GM12878 (cell line): ENCODE measurements around the gene HAVCR1. TPM values are rescaled to one million over a fixed set of nuclear protein-coding genes. Genes with fewer than 3 reads are reported as not detected.

ENCODE experiments used
- ATAC-seq: fragments of 200-7000 bp; cut with Tn5 transposase; 3 replicates; pipeline ENCODE4 v1.9.1; 2020; ENCODE audit warnings: mild to moderate bottlenecking, moderate library complexity
- BruUV-seq: library from RNA; stranded (reverse); fragments of 400-500 nt; replicated peaks from 2 replicates; lab custom pipeline; 2021; lab: Mats Ljungman, UMichigan
- CTCF ChIA-PET: fragments of 300-600 bp; sonication (Branson Sonifier 250); formaldehyde crosslinking; extraction: SDS; loops from one replicate; lab custom pipeline; 2021; ENCODE audit warnings: inconsistent platforms; lab: Yijun Ruan, JAX
- POLR2A ChIA-PET: fragments of 350-600 bp; formaldehyde crosslinking; extraction: SDS; loops from one replicate; lab custom pipeline; 2021; ENCODE audit warnings: inconsistent platforms; lab: Charles Lee
- RAD21 ChIA-PET: fragments of 300-600 bp; sonication (Branson Sonifier 250); formaldehyde crosslinking; loops from one replicate; lab custom pipeline; 2023; ENCODE audit warnings: antibody characterized with exemption; ENCODE audit not compliant: unreplicated experiment; lab: Charles Lee
- SMC1A ChIA-PET: fragments of 300-600 bp; sonication (Branson Sonifier 250); formaldehyde crosslinking; loops from one replicate; lab custom pipeline; 2023; ENCODE audit not compliant: unreplicated experiment, uncharacterized antibody; lab: Charles Lee
- DNase-seq: peaks from one replicate; pipeline ENCODE4 v3.0.0-alpha.2; 2011; ENCODE audit warnings: low read depth, low spot score
- FAIRE-seq: peaks from 3 replicates; lab custom pipeline; 2011; peaks lifted over from hg19 to GRCh38; lab: Jason Lieb, UNC
- H2AFZ ChIP-seq: 2 replicates; pipeline ENCODE4 v1.6.0; 2011; ENCODE audit warnings: low read depth, low read length, control low read depth; ENCODE audit not compliant: control insufficient read depth
- H3K27ac ChIP-seq: 2 replicates; pipeline ENCODE4 v1.5.1; 2011; ENCODE audit warnings: control low read depth; ENCODE audit not compliant: control insufficient read depth, insufficient read depth
- H3K27me3 ChIP-seq, 2 experiments: replicated peaks in 1 of 2; 2 replicates each; pipeline versions ENCODE4 v1.6.0 to v1.6.1; 2011; ENCODE audit warnings: low read length in 1 of 2; ENCODE audit not compliant: control insufficient read depth in 2 of 2, insufficient read depth in 2 of 2
- H3K36me3 ChIP-seq, 2 experiments: 2 replicates each; pipeline ENCODE4 v1.5.1; 2011; ENCODE audit warnings: low read length in 1 of 2; ENCODE audit not compliant: control insufficient read depth in 2 of 2, insufficient read depth in 2 of 2
- H3K4me1 ChIP-seq: 2 replicates; pipeline ENCODE4 v1.6.1; 2011; ENCODE audit warnings: mild to moderate bottlenecking, low read length, moderate library complexity, mixed read lengths; ENCODE audit not compliant: control insufficient read depth, insufficient read depth
- H3K4me2 ChIP-seq: 2 replicates; pipeline ENCODE4 v1.6.0; 2011; ENCODE audit warnings: control low read depth; ENCODE audit not compliant: control insufficient read depth, insufficient read depth
- H3K4me3 ChIP-seq: fragments of 200-600 bp; sonication (generic); 2 replicates; pipeline ENCODE4 v1.5.1; 2016
- H3K79me2 ChIP-seq: 2 replicates; pipeline ENCODE4 v1.6.0; 2011; ENCODE audit warnings: low read length; ENCODE audit not compliant: control insufficient read depth, insufficient read depth
- H3K9ac ChIP-seq: 2 replicates; pipeline ENCODE4 v1.8.0; 2011; ENCODE audit warnings: low read length, control low read depth, mixed read lengths; ENCODE audit not compliant: control insufficient read depth, insufficient read depth
- H3K9me3 ChIP-seq: replicated peaks from 3 replicates; pipeline ENCODE4 v1.5.1; 2011; ENCODE audit warnings: mild to moderate bottlenecking, low read length; ENCODE audit not compliant: control insufficient read depth, insufficient read depth
- H4K20me1 ChIP-seq: 2 replicates; pipeline ENCODE4 v1.6.0; 2011; ENCODE audit not compliant: control insufficient read depth, insufficient read depth
- BHLHE40 ChIP-seq, 2 experiments: fragments of 450-650 bp in 1 of 2; IDR thresholded peaks; 2 replicates each; pipeline ENCODE4 v1.6.1; 2011 to 2017; ENCODE audit warnings: low read depth in 2 of 2, borderline replicate concordance in 1 of 2, improper control_type of control experiment in 1 of 2, low read length in 1 of 2, mild to moderate bottlenecking in 1 of 2
- CEBPB ChIP-seq, 2 experiments: fragments of 150-350 bp in 1 of 2; IDR thresholded peaks; 2 replicates each; pipeline ENCODE4 v1.6.1; 2012 to 2014; ENCODE audit warnings: low read depth in 2 of 2, low read length in 2 of 2, borderline replicate concordance in 1 of 2, inconsistent platforms in 1 of 2
- CHD4 ChIP-seq: fragments of 200-600 bp; sonication (generic); IDR thresholded peaks from 2 replicates; pipeline ENCODE4 v1.6.1; 2016; ENCODE audit warnings: mild to moderate bottlenecking
- CREM ChIP-seq: IDR thresholded peaks from 2 replicates; pipeline ENCODE4 v1.6.1; 2014; ENCODE audit warnings: antibody characterized with exemption, low read depth
- KDM1A ChIP-seq: fragments of 200-600 bp; sonication (generic); IDR thresholded peaks from 2 replicates; pipeline ENCODE4 v1.6.1; 2016; ENCODE audit warnings: borderline replicate concordance
- PAX5 ChIP-seq: IDR thresholded peaks from 2 replicates; pipeline ENCODE4 v1.6.1; 2011; ENCODE audit warnings: low read depth, low read length, borderline replicate concordance
- RAD51 ChIP-seq: fragments of 450-650 bp; IDR thresholded peaks from 2 replicates; pipeline ENCODE4 v1.6.1; 2016; ENCODE audit warnings: moderate library complexity, mild to moderate bottlenecking, inconsistent platforms
- RCOR1 ChIP-seq: conservative IDR thresholded peaks from 2 replicates; pipeline ENCODE4 v1.6.1; 2012; ENCODE audit warnings: low read depth, low read length, improper control_type of control experiment
- RFX5 ChIP-seq: IDR thresholded peaks from 2 replicates; pipeline ENCODE4 v1.6.1; 2011; ENCODE audit warnings: low read depth, low read length, improper control_type of control experiment
- SP1 ChIP-seq: IDR thresholded peaks from one replicate; pipeline ENCODE4 v1.6.1; 2011; ENCODE audit warnings: low read depth, low read length
- SREBF2 ChIP-seq: IDR thresholded peaks from 2 replicates; pipeline ENCODE4 v1.6.1; 2012; ENCODE audit warnings: mild to moderate bottlenecking, low read length
- SUZ12 ChIP-seq: fragments of 200-600 bp; sonication (generic); IDR thresholded peaks from one replicate; pipeline ENCODE4 v1.6.1; 2018; ENCODE audit warnings: antibody characterized with exemption, mild to moderate bottlenecking; ENCODE audit not compliant: unreplicated experiment
- ZNF592 ChIP-seq: fragments of 450-650 bp; IDR thresholded peaks from 2 replicates; pipeline ENCODE4 v1.6.1; 2017; ENCODE audit warnings: mild to moderate bottlenecking, moderate library complexity
- ZNF622 ChIP-seq: fragments of 450-650 bp; IDR thresholded peaks from 2 replicates; pipeline ENCODE4 v1.6.1; 2017; ENCODE audit warnings: mild to moderate bottlenecking, inconsistent platforms
- WGBS: methylation state at CpG from one replicate; pipeline ENCODE4 v1.1.6; 2016; ENCODE audit warnings: low lambda C conversion rate; ENCODE audit not compliant: insufficient replicate concordance, insufficient coverage; ENCODE audit errors: missing lambda C conversion rate; 5-methylcytosine and 5-hydroxymethylcytosine counted together
- in situ Hi-C: fragments of 300-500 bp; cut with MboI; formaldehyde crosslinking; loops from 9 replicates; pipeline ENCODE4 v1.14.3; 2018; ENCODE audit warnings: mixed read lengths
- intact Hi-C: fragments of 100-400 bp; cut with micrococcal nuclease; formaldehyde crosslinking; loops from one replicate; pipeline ENCODE4 v1.14.2; 2022; ENCODE audit not compliant: unreplicated experiment
- polyA plus RNA-seq, 11 experiments: library from polyadenylated mRNA; depleted of rRNA in 4 of 11; unstranded in 6 of 11; stranded (reverse) in 5 of 11; fragments of >200 nt; fragmentation: Nextera tagmentation in 4 of 11; fragmentation: Illumina TruSeq in 1 of 11; extraction: Ambion mirVana in 4 of 11; extraction: Trizol in 1 of 11; gene quantifications; 1 replicate in 1 of 11; 2 replicates in 10 of 11; pipeline versions ENCODE4 v1.2.1 to v1.2.3, GENCODE V29; 2011 to 2016; ENCODE audit warnings: inconsistent platforms in 2 of 11, missing spikeins in 2 of 11, low read depth in 1 of 11
- total RNA-seq, 4 experiments: library from RNA; depleted of rRNA in 3 of 4; stranded (reverse); fragments of >200 nt in 3 of 4; fragmentation: Illumina TruSeq in 1 of 4; extraction: Trizol in 1 of 4; gene quantifications; 2 replicates each; pipeline versions ENCODE4 v1.2.1 to v1.2.3, GENCODE V29; 2013 to 2021
- TF ChIP-seq, protein P1 (sequence below): fragments of 450-650 bp; IDR thresholded peaks from 2 replicates; pipeline ENCODE4 v1.6.1; 2016; ENCODE audit warnings: mild to moderate bottlenecking

Gene HAVCR1
- total and polyA plus RNA-seq, 10 of the 15 experiments (the other 5 are each of a cell fraction or from before 2014, with no cell fraction given), result 0.08 to 0.45 TPM; not detected in 8

DNA sequence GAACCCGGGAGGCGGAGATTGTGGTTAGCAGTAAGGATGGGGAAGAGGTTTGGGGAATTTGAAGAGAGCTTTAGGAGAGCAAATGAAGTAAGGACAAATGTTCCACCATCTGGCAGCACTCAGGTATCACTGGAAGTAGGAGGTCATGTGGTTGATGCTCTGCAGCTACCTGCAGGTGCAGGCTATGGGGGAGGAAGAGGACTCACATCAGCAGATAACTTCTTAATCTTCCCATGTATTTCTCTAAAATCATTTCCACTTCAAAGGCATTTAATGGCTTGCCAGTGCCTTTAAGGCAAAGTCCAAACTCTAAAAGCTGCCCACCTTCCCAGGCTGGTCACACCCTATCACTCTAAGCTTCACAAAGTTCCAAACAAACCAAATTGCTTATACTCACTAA, 8.1 kb upstream of the HAVCR1 start:
- no TSS peak for BruUV-seq
- H3K9ac ChIP-seq, result no peak overlapping the region
- FAIRE-seq, result no peak
- no peak for DNase-seq
- SMC1A ChIA-PET, result interaction anchor here (0.9 kb wide), 1 partner anchor 36 kb away, joined by 3 read pairs; no protein-coding TSS in a partner anchor
- RAD21 ChIA-PET, result no interaction called here
- H4K20me1 ChIP-seq, result no peaks in the 10 kb centered on the region
- no peaks in the 10 kb centered on the region for H3K36me3 ChIP-seq
- POLR2A ChIA-PET, result no interaction called here
- H3K4me3 ChIP-seq, result no peak overlapping the region
- in situ Hi-C loops (no loop called here), intact Hi-C loops (no loop called here)
- H3K9me3 ChIP-seq, result no peaks in the 10 kb centered on the region
- CTCF ChIA-PET, result interaction anchor here (1.1 kb wide), 1 partner anchor 124 kb away, joined by 3 read pairs; no protein-coding TSS in a partner anchor
- TF ChIP-seq PAX5, result no peak
- TF ChIP-seq, protein P1, sequence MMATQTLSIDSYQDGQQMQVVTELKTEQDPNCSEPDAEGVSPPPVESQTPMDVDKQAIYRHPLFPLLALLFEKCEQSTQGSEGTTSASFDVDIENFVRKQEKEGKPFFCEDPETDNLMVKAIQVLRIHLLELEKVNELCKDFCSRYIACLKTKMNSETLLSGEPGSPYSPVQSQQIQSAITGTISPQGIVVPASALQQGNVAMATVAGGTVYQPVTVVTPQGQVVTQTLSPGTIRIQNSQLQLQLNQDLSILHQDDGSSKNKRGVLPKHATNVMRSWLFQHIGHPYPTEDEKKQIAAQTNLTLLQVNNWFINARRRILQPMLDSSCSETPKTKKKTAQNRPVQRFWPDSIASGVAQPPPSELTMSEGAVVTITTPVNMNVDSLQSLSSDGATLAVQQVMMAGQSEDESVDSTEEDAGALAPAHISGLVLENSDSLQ, result no peak
- no peak for TF ChIP-seq SREBF2
- TF ChIP-seq KDM1A, result no peak
- no peak for TF ChIP-seq CREM
- no peak for TF ChIP-seq ZNF622
- no peak for TF ChIP-seq RAD51
- no peaks in the 10 kb centered on the region for H3K79me2 ChIP-seq
- 36% methylated on average over 2 of the region's 2 CpGs for WGBS
- no peak for ATAC-seq
- no peaks in the 10 kb centered on the region for H3K27me3 ChIP-seq
- H2AFZ ChIP-seq, result no peak overlapping the region
- no peaks in the 10 kb centered on the region for H3K4me1 ChIP-seq
- no peak overlapping the region for H3K27ac ChIP-seq
- H3K4me2 ChIP-seq, result no peak overlapping the region

DNA sequence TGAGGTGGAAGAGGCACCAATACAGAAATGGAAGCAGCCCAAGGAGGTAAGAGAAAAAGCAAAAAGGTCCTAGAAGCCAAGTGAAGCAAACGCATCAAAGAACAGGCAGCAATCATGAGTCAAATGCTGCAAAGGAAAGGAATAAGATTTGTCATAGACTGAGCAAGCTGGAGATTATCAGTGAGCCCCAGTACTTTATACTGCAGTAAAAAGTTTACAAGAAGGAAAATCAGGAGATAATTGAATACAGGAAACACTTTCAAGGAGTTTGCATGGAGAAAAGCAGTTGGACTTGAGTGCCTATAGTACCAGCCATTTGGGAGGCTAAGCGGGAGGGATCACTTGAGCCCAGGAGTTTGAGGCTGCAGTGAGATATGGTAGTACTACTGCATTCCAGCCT, 7.2 kb upstream of the HAVCR1 start:
- CTCF ChIA-PET, result no interaction called here
- TF ChIP-seq SP1 (no peak), CEBPB (IDR thresholded peaks at IDR 0.05; ENCODE audit: borderline replicate concordance in 1 of 2, low read depth in 2 of 2, low read length in 2 of 2) (no peak), BHLHE40 (IDR thresholded peaks at IDR 0.05; ENCODE audit: borderline replicate concordance in 1 of 2, low read depth in 2 of 2, low read length in 1 of 2) (no peak), CHD4 (no peak), RCOR1 (no peak), SUZ12 (no peak), RFX5 (no peak), ZNF592 (no peak)

More for the DNA sequence above, 7.2 kb upstream of the HAVCR1 start:
- no TSS peak for BruUV-seq
- Histone ChIP-seq H3K9me3 (no peaks in the 10 kb centered on the region), H3K4me1 (no peaks in the 10 kb centered on the region), H3K27me3 (no peaks in the 10 kb centered on the region), H4K20me1 (no peaks in the 10 kb centered on the region), H3K4me3 (no peak overlapping the region), H3K4me2 (no peak overlapping the region), H2AFZ (no peak overlapping the region), H3K9ac (no peak overlapping the region), H3K27ac (no peak overlapping the region), H3K36me3 (no peaks in the 10 kb centered on the region), H3K79me2 (no peaks in the 10 kb centered on the region)
- WGBS, result 90% methylated on average over 2 of the region's 2 CpGs
- FAIRE-seq, result no peak
- SMC1A ChIA-PET, result no interaction called here
- DNase-seq, result no peak
- intact Hi-C loops, result no loop called here
- RAD21 ChIA-PET, result no interaction called here
- no peak for ATAC-seq
- POLR2A ChIA-PET, result no interaction called here
- in situ Hi-C loops, result no loop called here
